ENCODE data around the gene TUBB2B.
A peak's percentile ranks its signal among the peaks of the same experiment; 100 is the strongest.
"Not testable (repeated sequence)": the region's sequence is repeated elsewhere in the genome, so short reads cannot be mapped to it uniquely, and the experiment has no call there.

The TUBB2B gene

GRCh38 chr6:3258201-3258600 is 30.7 kb upstream of the TUBB2B start:
- no peak for DNase-seq

DNA sequence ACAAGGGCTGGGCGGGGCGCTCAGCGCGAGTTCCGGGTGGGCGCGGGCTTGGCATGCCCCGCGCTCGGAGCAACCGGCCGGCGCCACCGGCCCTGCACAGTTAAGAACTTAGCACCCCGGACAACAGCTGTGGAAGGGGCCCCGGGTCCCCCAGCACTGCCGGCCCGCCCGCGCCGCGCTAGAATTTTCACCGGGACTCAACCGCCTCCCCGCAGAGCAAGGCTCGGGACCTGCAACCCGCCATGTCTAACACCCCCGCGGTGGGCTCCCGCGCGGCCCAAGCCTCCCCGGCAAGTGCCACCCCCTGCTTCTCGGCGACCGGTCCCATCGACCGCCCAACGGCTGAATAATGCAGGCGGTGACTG is 26.1 kb upstream of the TUBB2B start:
- no peak for DNase-seq

DNA sequence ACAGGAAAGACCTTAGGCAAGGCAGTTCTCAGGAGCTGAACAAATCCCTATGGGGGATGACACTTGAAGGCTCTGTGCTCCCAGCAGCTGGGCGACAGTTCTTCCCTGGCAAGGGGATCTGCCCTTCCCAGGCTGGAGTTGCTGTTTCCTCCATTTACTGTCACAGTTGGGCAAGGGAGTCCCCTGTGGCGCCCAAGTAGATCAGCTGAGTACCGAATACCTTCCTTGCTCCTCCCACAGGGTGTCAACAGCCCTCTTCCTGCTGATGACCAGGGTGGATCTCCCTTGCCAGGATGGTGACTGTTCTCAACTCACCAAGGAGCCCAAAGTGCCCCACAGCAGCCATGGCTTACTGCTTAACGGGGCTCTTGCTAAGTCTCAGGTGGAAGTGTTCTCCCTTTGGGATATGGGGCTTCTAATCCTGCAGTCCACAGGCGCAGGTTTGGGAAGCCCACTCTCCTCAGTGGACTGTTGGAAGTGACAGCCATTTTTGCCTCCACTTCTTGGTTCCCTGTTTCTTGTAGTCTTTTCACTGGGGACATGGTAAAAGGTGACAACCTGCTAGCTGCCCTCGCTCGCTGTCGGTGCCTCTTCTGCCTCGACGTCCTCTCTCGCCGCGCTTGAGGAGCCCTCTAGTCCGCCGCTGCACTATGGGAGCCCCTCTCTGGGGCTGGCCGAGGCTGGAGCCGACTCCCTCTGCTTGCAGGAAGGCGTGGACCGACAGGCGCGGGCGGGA is 25.6 kb upstream of the TUBB2B start:
- DNase-seq: no peak

DNA sequence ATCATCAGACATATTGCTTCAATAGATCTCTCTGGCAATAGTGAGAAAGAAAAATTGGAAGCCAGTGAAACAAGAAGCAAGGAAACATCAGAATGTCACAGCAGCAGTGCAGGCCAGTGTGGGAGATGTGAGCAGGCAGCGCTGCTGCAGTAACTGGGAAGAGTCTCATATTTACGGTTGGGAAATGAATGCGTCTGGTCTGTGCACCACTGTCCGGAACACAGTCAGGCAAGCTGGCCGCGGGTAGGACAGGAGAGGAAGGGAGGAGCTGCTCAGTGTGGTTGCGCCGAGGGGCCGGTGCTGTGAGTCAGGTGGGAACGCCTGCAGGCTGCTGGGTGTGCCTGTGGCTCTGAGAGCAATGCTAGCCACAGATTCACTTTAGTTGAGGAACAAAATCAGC is 24.9 kb upstream of the TUBB2B start:
- DNase-seq: no peak

DNA sequence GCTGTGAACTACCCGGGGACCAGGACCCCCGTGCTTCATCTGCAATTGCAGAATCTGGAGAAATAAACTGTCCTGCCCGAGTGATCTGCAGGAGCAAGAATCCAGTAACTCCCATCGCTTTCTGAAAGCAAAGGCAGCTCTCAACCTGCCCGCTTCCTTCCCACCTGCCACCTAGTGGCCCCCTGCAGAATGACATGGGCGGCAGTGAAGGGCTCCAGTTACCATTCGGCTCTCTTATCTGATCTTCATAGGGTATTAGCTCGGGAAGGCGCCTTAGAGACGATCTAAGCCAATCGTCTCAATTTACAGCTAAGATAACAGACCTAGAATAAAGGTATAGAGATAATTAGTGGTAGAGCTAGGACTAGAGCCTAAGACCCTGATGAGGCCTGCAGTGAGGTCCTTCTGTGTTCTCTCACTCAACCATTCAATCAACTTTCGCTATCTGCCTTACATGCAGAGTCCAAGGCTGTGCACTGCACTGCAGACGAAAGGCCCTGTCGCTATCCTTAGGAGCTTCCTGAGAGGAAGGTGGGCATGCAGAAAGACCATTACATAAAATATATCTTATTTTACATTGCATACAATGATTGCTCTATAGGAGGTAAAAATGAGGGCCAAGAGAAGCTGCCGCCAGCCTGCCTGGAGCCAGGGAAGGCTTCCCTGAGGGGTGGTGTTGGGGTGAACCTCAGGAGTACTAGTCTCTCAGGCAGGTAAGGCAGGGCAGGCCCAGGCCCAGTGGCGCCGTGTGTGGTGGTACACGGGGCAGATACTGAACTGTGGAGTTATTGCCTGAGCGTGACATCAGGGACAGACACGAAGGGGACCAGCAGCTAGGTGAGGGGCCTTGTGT is 24.2 kb upstream of the TUBB2B start:
- DNase-seq: peak; percentile 88

DNA sequence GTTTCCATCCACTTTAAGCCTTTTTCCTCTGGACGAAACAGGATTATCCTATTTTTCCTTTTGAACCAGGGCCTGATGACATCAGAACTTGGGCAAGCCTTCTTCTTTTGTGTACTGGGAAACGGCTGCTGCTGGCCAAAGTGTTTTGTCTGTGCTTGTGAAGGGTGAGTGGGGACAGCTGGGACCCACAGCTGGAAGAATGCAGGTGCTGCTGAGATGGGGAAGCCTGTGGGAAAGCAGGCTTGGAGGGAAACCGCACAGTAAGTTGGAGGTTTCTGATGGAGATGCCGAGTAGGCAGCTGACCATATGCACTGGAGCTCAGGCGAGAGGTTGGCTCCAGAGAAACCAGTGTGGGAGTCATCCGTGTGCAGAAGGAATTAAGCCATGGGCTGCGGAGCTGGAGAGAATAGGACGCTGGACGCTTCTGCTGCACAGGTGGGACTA is 22.8 kb upstream of the TUBB2B start:
- DNase-seq: no peak

GRCh38 chr6:3249821-3250220 is 22.4 kb upstream of the TUBB2B start:
- DNase-seq: no peak

DNA sequence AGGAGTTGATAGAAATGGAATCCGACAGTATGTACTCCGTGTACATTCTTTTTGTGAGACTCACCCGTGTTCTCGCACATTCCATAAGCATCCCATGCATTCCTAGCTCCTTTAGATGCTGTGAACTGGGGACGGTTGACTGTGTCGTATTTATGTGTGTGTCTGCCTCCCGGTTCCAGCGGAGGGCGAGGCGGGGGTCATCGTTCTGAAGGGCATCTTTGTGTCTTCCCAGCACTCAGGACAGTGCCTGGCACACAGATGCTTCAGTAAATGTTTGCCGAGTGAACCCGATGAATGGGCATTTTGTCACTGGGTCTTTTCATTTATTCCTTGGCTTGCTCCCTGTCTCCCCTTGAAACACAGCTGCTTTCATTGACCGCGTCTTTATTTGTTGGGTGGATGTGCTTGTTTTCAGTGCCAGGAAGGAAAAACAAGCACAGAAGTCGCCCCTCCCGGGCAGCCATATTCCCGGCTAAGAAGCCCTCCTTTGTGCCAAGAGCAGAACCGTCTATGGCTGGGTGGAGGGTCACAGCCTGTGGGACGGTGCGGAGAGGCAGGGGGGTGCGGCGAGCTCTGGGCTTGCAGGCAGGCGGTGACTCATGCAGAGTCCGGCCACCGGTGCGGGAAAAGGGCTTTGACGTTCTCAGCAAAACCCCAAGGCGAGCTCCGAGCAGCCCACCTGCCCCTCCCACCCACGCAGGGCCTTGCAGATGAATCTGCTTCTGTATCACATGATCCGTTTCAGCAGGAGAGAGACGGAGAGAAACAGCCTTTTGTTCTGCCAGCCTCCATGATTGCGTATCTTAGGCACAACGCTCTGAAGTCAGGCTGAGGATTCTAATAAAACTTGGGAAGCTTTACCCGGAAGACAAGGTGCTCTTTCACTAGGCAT is 20.0 kb upstream of the TUBB2B start:
- no peak for DNase-seq

GRCh38 chr6:3245216-3245615 is 17.8 kb upstream of the TUBB2B start:
- no peak for DNase-seq

DNA sequence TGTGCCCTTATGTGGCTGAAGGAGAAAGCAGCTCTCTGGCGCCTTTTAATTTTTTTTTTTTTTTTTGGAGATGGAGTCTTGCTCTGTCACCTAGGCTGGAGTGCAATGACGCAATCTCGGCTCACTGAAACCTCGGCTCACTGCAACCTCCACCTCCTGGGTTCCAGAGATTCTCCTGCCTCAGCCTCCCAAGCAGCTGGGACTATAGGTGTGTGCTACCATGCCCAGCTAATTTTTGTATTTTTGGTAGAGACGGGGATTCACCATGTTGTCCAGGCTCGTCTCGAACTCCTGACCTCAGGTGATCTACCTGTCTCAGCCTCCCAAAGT is 17.3 kb upstream of the TUBB2B start:
- not testable (repeated sequence) for DNase-seq

DNA sequence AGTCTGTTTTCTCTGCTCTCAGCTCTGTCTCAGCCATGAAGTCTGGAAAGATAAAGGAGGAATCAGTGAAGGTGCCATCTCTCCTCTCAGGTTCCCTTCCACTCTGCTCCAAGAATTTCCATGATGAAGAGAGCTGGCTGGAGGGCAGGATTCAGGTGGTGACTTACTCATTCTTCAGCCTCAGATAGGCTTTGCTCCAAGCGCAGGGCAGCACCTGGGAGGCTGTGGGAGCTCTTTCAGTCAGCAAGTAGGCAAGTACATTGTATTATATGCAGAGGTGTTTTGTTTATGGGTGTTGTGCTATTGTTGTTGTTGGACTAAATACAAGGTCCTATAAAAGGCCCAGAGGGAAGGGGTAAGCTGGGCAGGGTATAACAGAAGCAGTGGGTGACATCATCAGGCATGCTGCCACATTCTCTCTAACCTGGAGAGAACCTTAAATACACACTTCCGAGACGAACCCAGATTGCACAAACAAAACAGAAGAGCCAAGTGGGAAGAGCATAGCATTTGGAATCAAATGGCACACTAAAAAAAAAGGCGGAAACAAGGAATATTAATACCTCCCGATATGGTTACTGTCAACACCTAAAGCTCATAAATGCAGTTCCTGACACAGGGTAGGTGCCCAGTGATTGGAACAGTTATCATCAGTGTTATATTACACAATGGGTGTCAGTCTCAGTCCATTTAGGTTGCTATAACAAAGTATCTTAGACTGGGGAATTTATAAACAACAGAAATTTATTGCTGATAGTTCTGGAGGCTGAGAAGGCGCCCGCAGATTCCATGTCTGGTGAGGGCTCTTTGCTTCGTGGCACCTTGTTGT is 16.8 kb upstream of the TUBB2B start:
- no peak for DNase-seq

GRCh38 chr6:3242768-3243167 is 15.3 kb upstream of the TUBB2B start:
- DNase-seq: no peak

DNA sequence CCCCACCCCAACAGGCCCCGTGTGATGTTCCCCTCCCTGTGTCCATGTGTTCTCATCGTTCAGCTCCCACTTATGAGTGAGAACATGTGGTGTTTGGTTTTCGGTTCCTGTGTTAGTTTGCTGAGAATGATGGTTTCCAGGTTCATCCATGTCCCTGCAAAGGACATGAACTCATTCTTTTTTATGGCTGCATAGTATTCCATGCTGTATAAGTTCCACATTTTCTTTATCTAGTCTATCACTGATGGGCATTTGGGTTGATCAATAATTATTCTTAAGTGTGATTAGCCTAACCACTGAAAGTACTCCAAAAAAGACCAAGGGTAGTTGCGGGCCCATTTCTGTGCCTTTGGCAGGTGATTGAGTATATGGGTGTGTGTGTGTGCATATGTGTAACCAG is 14.3 kb upstream of the TUBB2B start:
- not testable (repeated sequence) for DNase-seq

DNA sequence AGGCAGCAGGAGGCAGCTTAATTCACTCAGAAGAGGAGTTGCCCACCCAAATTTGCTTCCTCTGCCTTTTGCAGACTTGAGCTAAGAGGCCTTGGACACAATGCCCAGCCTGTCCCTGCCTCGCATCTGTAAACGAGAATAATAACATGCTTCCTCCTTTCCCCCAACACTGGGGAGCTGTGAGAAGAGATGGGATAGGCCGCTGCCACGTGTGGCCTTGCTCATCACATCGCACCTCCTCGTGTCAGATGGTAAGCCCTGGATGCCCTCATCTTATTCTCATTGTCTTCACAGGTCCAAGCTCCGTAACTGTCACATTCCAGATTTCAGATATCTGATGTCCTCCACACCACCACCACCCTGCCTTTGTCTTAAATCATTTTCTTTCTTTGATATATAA is 13.1 kb upstream of the TUBB2B start:
- DNase-seq: no peak

DNA sequence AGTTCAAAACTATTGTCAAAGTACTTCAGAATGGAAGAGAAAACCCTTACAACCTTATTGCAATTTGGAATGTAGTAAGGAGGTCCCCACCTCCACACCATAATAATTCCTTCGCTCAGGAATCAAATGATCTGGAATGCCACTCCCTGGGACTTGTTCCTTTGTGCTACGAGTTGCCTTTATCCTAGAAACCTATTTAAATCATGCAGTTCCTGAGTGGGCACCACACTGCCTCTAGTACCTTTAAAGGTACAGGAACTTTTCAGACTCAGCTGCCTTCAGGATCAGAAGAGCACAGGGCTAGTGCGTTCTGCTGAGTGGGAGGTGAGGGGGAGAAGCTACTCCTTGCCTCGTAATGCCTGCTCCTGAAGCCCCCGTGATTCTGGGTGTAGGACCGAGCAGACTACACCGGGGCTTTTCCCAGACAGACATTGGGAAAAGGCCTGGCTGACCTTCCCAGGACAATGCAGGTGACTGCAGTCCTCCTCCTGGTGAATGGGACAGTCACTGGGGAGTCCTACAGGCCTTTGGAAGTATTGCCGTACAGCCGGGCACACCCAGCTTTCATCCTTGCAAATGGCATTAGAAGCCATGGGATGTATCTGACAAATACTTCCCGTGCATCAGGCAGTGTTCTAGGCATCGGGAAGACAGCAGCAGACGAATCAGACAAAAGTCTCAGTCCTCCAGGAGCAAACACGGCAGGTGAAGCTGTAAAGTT is 11.8 kb upstream of the TUBB2B start:
- no peak for DNase-seq

DNA sequence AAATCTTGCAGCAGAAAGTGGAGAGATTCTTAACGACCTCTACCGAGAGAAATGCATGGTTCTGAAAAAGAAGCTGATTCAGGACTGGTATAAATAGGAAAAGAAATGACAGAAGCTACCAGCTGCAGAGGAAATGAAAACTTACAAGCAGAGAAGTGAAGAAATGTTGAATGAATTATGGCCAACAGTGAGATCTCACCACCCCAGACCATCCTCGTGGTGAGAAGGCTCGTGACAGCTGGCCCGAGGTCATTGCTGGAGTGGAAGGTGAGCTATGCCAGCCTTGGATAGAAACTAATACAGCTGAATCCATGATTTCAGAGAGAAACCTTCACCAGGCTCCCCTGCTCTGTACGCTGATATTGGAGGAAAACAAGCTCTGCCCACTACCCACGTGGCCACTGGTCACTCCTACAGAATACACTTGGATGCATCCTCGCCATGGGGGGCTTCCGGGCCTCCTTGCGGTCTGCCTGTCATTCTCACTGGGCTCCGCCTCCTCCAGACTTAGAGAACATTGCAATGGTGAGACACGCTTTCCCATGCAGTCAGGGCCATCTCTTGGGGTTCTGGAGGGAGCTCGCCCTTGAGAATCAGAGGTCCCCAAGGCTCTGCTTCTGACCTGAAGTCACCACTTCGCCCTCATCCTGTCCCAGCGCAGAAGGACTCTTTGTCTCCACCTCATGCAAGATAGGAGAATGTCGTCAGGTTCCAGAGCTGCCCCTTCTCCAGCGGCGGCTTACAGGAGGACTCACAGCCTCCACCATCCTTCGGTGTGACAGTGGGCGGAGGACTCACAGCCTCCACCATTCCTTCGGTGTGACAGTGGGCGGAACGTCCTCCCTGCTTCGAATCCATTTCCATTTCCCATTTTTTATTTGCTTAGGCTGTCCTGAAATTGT is 10.6 kb upstream of the TUBB2B start:
- DNase-seq: no peak

DNA sequence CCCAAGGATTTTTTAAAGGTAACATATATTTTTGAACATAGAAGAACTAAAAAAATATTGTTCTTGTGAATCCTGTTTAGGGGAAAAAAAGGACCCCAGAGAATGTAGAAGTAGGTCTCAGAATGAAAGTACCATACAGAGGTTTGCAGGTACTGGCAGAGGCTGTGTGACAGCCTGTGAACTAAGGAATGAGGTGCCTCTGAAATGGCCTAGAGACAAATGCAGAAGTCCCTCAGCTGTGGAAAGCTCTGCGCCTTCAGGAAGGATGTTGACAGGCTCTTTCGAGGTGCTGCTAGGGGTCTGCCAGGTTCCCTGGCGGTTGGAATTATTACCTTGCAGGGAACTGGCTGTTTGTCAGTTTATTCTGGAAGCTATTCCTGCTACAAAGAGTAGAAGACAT is 8.6 kb upstream of the TUBB2B start:
- DNase-seq: no peak

GRCh38 chr6:3235486-3235885 is 8.0 kb upstream of the TUBB2B start:
- no peak for DNase-seq

DNA sequence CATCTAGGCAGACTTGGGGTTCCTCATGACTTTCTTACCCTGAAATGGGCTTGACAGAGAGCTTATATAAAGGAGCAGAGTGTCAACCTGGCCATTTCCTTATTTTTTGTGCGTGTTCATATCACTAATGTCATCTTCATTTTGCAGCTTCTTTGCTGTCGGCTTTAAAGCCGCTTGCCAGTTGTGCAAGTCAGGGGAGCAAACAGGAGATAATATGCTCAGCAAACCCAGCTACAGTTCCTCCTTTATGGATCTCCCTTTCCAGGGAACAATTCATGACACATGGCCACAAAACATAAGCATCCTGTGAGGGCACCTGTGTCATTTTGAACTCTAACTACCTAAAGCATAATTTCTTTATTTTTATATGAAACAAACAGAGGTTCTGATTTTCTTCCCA is 6.5 kb upstream of the TUBB2B start:
- DNase-seq: no peak

GRCh38 chr6:3233321-3233720 is 5.9 kb upstream of the TUBB2B start:
- DNase-seq: no peak
